Epithelial cell of prostate (primary cell): ENCODE measurements around the gene PKD1.

Experiments
- DNase-seq: peaks from one replicate; pipeline ENCODE4 v3.0.0-alpha.2; 2011; ENCODE audit warnings: low read depth, low spot score
- H3K27ac ChIP-seq: fragments of 450-650 bp; 2 replicates; pipeline ENCODE4 v1.5.1; 2017; ENCODE audit warnings: mild to moderate bottlenecking

The PKD1 gene

GRCh38 chr16:2040787-2041522 is 94.7 kb downstream of the PKD1 start:
- peak overlapping the region; percentile 75 for H3K27ac ChIP-seq
- peak; percentile 46 for DNase-seq

GRCh38 chr16:2040041-2040786 is 95.5 kb downstream of the PKD1 start:
- no peak for DNase-seq
- peak overlapping the region; percentile 75 for H3K27ac ChIP-seq

GRCh38 chr16:2039274-2040031 is 96.2 kb downstream of the PKD1 start:
- peak overlapping the region; percentile 75 for H3K27ac ChIP-seq
- no peak for DNase-seq
